HL-60 (cell line): ENCODE results near the gene SPATA31E1.

Experiments used
- GABPA ChIP-seq: IDR thresholded peaks from 2 replicates; pipeline ENCODE4 v1.6.1; 2012; ENCODE audit warnings: low read depth
- POLR2AphosphoS5 ChIP-seq: IDR thresholded peaks from 2 replicates; pipeline ENCODE4 v1.6.1; 2012; ENCODE audit warnings: low read depth
- TF ChIP-seq, protein P1 (sequence below): IDR thresholded peaks from one replicate; pipeline ENCODE4 v1.5.1; 2011; ENCODE audit warnings: low read length, control low read depth, inconsistent platforms; ENCODE audit not compliant: insufficient read depth
- TF ChIP-seq, protein P2 (sequence below): IDR thresholded peaks from 2 replicates; pipeline ENCODE4 v1.6.1; 2012; ENCODE audit warnings: low read depth; ENCODE audit not compliant: insufficient replicate concordance

DNA sequence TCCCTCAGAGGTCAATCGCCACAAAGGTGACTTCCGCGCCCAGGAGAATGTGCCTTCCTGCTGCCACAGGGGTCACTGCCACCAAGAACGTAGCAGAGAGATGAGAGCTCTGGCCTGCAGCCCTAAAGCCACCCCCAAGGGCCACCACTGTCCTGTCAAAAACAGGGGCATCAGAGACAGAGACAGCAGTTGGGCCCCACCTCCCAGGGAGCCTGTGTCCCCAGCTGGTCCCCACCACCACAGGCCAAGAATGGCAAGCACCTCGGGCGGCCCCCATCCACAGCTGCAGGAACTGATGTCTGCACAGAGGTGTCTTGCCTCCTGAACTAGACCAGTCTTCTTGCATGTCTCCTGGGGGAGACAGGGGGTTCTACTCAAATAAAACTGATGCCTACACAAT lies 5.8 kb downstream of the SPATA31E1 start:
- TF ChIP-seq, protein P1, sequence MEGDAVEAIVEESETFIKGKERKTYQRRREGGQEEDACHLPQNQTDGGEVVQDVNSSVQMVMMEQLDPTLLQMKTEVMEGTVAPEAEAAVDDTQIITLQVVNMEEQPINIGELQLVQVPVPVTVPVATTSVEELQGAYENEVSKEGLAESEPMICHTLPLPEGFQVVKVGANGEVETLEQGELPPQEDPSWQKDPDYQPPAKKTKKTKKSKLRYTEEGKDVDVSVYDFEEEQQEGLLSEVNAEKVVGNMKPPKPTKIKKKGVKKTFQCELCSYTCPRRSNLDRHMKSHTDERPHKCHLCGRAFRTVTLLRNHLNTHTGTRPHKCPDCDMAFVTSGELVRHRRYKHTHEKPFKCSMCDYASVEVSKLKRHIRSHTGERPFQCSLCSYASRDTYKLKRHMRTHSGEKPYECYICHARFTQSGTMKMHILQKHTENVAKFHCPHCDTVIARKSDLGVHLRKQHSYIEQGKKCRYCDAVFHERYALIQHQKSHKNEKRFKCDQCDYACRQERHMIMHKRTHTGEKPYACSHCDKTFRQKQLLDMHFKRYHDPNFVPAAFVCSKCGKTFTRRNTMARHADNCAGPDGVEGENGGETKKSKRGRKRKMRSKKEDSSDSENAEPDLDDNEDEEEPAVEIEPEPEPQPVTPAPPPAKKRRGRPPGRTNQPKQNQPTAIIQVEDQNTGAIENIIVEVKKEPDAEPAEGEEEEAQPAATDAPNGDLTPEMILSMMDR, result no peak
- TF ChIP-seq, protein P2, sequence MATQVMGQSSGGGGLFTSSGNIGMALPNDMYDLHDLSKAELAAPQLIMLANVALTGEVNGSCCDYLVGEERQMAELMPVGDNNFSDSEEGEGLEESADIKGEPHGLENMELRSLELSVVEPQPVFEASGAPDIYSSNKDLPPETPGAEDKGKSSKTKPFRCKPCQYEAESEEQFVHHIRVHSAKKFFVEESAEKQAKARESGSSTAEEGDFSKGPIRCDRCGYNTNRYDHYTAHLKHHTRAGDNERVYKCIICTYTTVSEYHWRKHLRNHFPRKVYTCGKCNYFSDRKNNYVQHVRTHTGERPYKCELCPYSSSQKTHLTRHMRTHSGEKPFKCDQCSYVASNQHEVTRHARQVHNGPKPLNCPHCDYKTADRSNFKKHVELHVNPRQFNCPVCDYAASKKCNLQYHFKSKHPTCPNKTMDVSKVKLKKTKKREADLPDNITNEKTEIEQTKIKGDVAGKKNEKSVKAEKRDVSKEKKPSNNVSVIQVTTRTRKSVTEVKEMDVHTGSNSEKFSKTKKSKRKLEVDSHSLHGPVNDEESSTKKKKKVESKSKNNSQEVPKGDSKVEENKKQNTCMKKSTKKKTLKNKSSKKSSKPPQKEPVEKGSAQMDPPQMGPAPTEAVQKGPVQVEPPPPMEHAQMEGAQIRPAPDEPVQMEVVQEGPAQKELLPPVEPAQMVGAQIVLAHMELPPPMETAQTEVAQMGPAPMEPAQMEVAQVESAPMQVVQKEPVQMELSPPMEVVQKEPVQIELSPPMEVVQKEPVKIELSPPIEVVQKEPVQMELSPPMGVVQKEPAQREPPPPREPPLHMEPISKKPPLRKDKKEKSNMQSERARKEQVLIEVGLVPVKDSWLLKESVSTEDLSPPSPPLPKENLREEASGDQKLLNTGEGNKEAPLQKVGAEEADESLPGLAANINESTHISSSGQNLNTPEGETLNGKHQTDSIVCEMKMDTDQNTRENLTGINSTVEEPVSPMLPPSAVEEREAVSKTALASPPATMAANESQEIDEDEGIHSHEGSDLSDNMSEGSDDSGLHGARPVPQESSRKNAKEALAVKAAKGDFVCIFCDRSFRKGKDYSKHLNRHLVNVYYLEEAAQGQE, result no peak
- TF ChIP-seq POLR2AphosphoS5, result no peak
- TF ChIP-seq GABPA, result no peak
